ENCODE results near the gene GMPPA.

DNA sequence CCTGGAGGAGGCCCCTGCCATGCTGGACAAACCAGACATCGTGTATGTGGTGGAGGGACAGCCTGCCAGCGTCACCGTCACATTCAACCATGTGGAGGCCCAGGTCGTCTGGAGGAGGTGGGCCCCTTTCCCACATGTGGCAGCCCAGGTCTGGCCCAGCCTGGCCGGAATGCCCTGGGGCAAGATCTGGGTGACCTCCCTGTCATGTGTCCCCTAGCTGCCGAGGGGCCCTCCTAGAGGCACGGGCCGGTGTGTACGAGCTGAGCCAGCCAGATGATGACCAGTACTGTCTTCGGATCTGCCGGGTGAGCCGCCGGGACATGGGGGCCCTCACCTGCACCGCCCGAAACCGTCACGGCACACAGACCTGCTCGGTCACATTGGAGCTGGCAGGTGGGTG lies 25.2 kb upstream of the GMPPA start:
- TF ChIP-seq EZH2 (IDR thresholded peaks at IDR 0.05; ENCODE audit: low read length, unreplicated experiment) (no peak), EZH2phosphoT487 (IDR thresholded peaks at IDR 0.05; ENCODE audit: borderline replicate concordance, low read length) (no peak)
- TF ChIP-seq, protein P1, sequence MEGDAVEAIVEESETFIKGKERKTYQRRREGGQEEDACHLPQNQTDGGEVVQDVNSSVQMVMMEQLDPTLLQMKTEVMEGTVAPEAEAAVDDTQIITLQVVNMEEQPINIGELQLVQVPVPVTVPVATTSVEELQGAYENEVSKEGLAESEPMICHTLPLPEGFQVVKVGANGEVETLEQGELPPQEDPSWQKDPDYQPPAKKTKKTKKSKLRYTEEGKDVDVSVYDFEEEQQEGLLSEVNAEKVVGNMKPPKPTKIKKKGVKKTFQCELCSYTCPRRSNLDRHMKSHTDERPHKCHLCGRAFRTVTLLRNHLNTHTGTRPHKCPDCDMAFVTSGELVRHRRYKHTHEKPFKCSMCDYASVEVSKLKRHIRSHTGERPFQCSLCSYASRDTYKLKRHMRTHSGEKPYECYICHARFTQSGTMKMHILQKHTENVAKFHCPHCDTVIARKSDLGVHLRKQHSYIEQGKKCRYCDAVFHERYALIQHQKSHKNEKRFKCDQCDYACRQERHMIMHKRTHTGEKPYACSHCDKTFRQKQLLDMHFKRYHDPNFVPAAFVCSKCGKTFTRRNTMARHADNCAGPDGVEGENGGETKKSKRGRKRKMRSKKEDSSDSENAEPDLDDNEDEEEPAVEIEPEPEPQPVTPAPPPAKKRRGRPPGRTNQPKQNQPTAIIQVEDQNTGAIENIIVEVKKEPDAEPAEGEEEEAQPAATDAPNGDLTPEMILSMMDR (conservative IDR thresholded peaks at IDR 0.05; ENCODE audit: low read depth, low read length) = no peak

All from PC-3 (cell line).